Uterus (tissue), 2 donors: Measurements from ENCODE around the gene MAN2B1.

ENCODE experiments used
- POLR2A ChIP-seq, 2 donors: fragments of 450-650 bp; IDR thresholded peaks; one replicate each; pipeline ENCODE4 v1.6.1; 2016; ENCODE audit warnings: antibody characterized with exemption in 2 of 2, mild to moderate bottlenecking in 1 of 2, moderate library complexity in 1 of 2
- TF ChIP-seq, protein P1 (sequence below), 4 experiments: fragments of 200-600 bp in 2 of 4; fragments of 450-650 bp in 2 of 4; sonication (generic) in 2 of 4; IDR thresholded peaks; one replicate each; pipeline ENCODE4 v1.5.1; 2016 to 2019; ENCODE audit warnings: antibody characterized with exemption in 4 of 4, mild to moderate bottlenecking in 2 of 4, moderate library complexity in 1 of 4

DNA sequence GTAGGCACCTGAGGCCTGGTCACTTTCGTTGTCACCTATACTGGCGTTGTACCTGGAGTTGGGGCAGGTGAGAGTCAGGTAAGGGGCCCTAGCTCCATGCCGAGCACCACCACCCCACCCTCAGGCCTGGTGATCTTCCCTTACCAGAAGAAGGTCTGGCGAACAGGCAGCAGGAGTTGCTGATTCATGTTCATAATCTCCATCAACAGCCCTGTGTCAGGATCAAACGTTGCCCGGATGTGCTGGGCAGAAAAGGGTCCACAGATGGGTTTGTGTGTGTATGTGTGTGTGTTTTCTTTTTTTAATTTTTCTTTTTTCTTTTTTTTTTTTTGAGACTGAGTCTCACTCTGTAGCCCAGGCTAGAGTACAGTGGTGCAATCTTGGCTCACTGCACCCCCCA lies 14.3 kb downstream of the MAN2B1 start:
- no peak for TF ChIP-seq POLR2A (IDR thresholded peaks at IDR 0.05)
- TF ChIP-seq, protein P1, sequence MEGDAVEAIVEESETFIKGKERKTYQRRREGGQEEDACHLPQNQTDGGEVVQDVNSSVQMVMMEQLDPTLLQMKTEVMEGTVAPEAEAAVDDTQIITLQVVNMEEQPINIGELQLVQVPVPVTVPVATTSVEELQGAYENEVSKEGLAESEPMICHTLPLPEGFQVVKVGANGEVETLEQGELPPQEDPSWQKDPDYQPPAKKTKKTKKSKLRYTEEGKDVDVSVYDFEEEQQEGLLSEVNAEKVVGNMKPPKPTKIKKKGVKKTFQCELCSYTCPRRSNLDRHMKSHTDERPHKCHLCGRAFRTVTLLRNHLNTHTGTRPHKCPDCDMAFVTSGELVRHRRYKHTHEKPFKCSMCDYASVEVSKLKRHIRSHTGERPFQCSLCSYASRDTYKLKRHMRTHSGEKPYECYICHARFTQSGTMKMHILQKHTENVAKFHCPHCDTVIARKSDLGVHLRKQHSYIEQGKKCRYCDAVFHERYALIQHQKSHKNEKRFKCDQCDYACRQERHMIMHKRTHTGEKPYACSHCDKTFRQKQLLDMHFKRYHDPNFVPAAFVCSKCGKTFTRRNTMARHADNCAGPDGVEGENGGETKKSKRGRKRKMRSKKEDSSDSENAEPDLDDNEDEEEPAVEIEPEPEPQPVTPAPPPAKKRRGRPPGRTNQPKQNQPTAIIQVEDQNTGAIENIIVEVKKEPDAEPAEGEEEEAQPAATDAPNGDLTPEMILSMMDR (IDR thresholded peaks at IDR 0.05), result no peak
